Measurements from ENCODE around the gene AKIRIN1.

GRCh38 chr1:38944547-38944946 lies 46.5 kb upstream of the AKIRIN1 start:
- TF ChIP-seq POLR2A (IDR thresholded peaks at IDR 0.05) = no peak
- TF ChIP-seq CTCF (IDR thresholded peaks at IDR 0.05 in 4 of 5, conservative IDR thresholded peaks at IDR 0.05 in 1 of 5) = no peak

Data from gastrocnemius medialis (tissue), 4 donors.